ENCODE results near the gene NOX3. TPM values are rescaled to one million over a fixed set of nuclear protein-coding genes. Genes with fewer than 3 reads are reported as not detected.
"Not testable (repeated sequence)": the region's sequence is repeated elsewhere in the genome, so short reads cannot be mapped to it uniquely, and the experiment has no call there.

NOX3 gene
- total RNA-seq, 5 donors from 2014 or later (not counting 1 experiment from before 2014, with no cell fraction given) = not detected

- Mint-ChIP-seq H3K4me3 (no peak overlapping the region), H3K4me1 (no peaks in the 10 kb centered on the region), H3K9me3 (peaks cover 8 to 19% (median 9%) of the 10 kb centered on the region in 3 donors), H3K27me3 (peaks cover 0 to 1% of the 10 kb centered on the region in 2 donors), H3K36me3 (no peaks in the 10 kb centered on the region), H3K27ac (no peak overlapping the region)
- Histone ChIP-seq H3K27me3 (replicated peaks in 1 of 2; ENCODE audit: control insufficient read depth in 2 of 2, extremely low read depth in 1 of 2, insufficient read depth in 2 of 2, low read length in 1 of 2) (peaks cover 0 to 9% of the 10 kb centered on the region in 2 experiments), H3K4me3 (ENCODE audit: control insufficient read depth in 1 of 2, extremely low read depth in 1 of 2, low read length in 1 of 2) (no peak overlapping the region), H3K36me3 (ENCODE audit: control insufficient read depth in 2 of 2, extremely low read depth in 1 of 2, insufficient read depth in 1 of 2, low read length in 1 of 2) (no peaks in the 10 kb centered on the region), H3K9me3 (no peaks in the 10 kb centered on the region), H3K27ac (ENCODE audit: low read length) (no peak overlapping the region), H3K4me1 (ENCODE audit: control insufficient read depth in 1 of 2, extremely low read depth in 1 of 2, insufficient read depth in 2 of 2, low read length in 2 of 2) (no peaks in the 10 kb centered on the region)
- no CpG with 5 or more reads among the region's 1 CpG for WGBS (ENCODE audit: insufficient coverage)
- DNase-seq = no peak
- CTCF ChIA-PET = no interaction called here
- POLR2A ChIA-PET = no interaction called here
- no peak for ATAC-seq (replicated peaks in 1 of 4)
Measured at GRCh38 chr6:155472886-155473285, 17.2 kb upstream of the NOX3 start.

DNA sequence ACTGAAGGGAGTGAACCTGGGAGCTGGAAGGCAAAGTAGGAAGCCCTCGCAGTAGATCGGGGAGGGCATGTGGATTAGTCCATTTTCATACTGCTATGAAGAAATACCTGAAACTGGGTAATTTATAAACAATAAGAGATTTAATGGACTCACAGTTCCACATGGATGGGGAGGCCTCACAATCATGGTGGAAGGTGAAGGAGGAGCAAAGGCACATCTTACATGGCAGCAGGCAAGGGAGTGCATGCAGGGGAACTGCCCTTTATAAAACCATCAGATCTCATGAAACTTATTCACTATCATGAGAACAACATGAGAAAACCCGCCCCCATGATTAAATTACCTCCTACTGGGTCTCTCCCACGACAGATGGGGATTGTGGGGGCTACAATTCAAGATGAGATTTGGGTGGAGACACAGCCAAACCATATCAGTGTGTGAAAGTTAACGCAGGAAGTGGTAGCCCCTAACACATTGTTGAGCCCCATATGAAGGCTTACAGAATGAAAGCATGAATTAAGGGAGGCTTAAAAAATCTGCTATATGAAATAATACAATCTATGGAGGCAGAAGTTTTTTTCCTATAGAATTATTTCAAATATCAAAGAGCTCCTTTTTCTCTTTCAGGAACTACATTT is 15.5 kb upstream of the NOX3 start:
- ATAC-seq (replicated peaks in 1 of 4); H3K9me3 ChIP-seq; H3K36me3 ChIP-seq (ENCODE audit: control insufficient read depth in 2 of 2, extremely low read depth in 1 of 2, insufficient read depth in 1 of 2, low read length in 1 of 2); POLR2A ChIA-PET; H3K4me1 ChIP-seq (ENCODE audit: control insufficient read depth in 1 of 2, extremely low read depth in 1 of 2, insufficient read depth in 2 of 2, low read length in 2 of 2); H3K27me3 Mint-ChIP-seq; H3K27me3 ChIP-seq (replicated peaks in 1 of 2; ENCODE audit: control insufficient read depth in 2 of 2, extremely low read depth in 1 of 2, insufficient read depth in 2 of 2, low read length in 1 of 2); H3K4me3 ChIP-seq (ENCODE audit: control insufficient read depth in 1 of 2, extremely low read depth in 1 of 2, low read length in 1 of 2); H3K4me1 Mint-ChIP-seq; H3K4me3 Mint-ChIP-seq; DNase-seq; H3K27ac Mint-ChIP-seq; H3K27ac ChIP-seq (ENCODE audit: low read length); H3K36me3 Mint-ChIP-seq: not testable (repeated sequence)
- CTCF ChIA-PET = interaction anchor here in 1 of 2 donors (0.6 kb wide), 1 partner anchor 9 kb away, joined by 3 read pairs; no protein-coding TSS in a partner anchor
- no CpG with 5 or more reads among the region's 5 CpGs for WGBS (ENCODE audit: insufficient coverage)
- H3K9me3 Mint-ChIP-seq = peaks cover 11 to 29% (median 19%) of the 10 kb centered on the region in 3 donors

- 86% methylated on average over 3 of the region's 3 CpGs for WGBS (ENCODE audit: insufficient coverage)
- POLR2A ChIA-PET; H3K27ac ChIP-seq (ENCODE audit: low read length); H3K9me3 ChIP-seq; ATAC-seq (replicated peaks in 1 of 4); H3K27me3 ChIP-seq (replicated peaks in 1 of 2; ENCODE audit: control insufficient read depth in 2 of 2, extremely low read depth in 1 of 2, insufficient read depth in 2 of 2, low read length in 1 of 2); H3K4me1 Mint-ChIP-seq; DNase-seq; H3K36me3 Mint-ChIP-seq; H3K4me3 Mint-ChIP-seq; H3K4me1 ChIP-seq (ENCODE audit: control insufficient read depth in 1 of 2, extremely low read depth in 1 of 2, insufficient read depth in 2 of 2, low read length in 2 of 2); H3K27ac Mint-ChIP-seq; H3K36me3 ChIP-seq (ENCODE audit: control insufficient read depth in 2 of 2, extremely low read depth in 1 of 2, insufficient read depth in 1 of 2, low read length in 1 of 2); CTCF ChIA-PET; H3K4me3 ChIP-seq (ENCODE audit: control insufficient read depth in 1 of 2, extremely low read depth in 1 of 2, low read length in 1 of 2); H3K27me3 Mint-ChIP-seq: not testable (repeated sequence)
- H3K9me3 Mint-ChIP-seq = peaks cover 19 to 34% (median 26%) of the 10 kb centered on the region in 3 donors
Measured at GRCh38 chr6:155468543-155468942, 12.9 kb upstream of the NOX3 start.

DNA sequence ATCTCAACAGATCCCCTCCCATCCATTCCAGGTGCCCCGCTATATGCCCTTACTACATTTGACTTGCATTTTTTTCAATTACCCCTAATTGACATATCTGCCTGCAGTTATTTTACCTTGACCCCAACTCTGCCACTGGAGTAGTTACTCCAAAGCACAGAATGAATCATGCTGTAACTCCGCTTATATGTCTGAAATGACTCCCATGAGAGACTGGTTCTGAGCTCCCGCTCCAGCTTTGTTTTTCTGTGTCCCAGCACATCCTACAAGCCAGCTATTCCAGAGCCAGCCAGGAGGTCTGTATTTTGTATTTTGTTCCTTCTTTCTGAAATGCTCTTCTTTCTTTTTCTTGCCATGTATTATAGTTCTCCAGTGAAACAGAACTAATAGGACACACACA is 10.9 kb upstream of the NOX3 start:
- Histone ChIP-seq H3K27me3 (replicated peaks in 1 of 2; ENCODE audit: control insufficient read depth in 2 of 2, extremely low read depth in 1 of 2, insufficient read depth in 2 of 2, low read length in 1 of 2) (peaks cover 0 to 9% of the 10 kb centered on the region in 2 experiments), H3K36me3 (ENCODE audit: control insufficient read depth in 2 of 2, extremely low read depth in 1 of 2, insufficient read depth in 1 of 2, low read length in 1 of 2) (no peaks in the 10 kb centered on the region), H3K27ac (ENCODE audit: low read length) (no peak overlapping the region), H3K9me3 (no peaks in the 10 kb centered on the region), H3K4me3 (ENCODE audit: control insufficient read depth in 1 of 2, extremely low read depth in 1 of 2, low read length in 1 of 2) (no peak overlapping the region), H3K4me1 (ENCODE audit: control insufficient read depth in 1 of 2, extremely low read depth in 1 of 2, insufficient read depth in 2 of 2, low read length in 2 of 2) (no peaks in the 10 kb centered on the region)
- Mint-ChIP-seq H3K9me3 (peaks cover 19 to 34% (median 26%) of the 10 kb centered on the region in 3 donors), H3K4me1 (no peaks in the 10 kb centered on the region), H3K27me3 (peaks cover 0 to 1% of the 10 kb centered on the region in 2 donors), H3K27ac (no peak overlapping the region), H3K4me3 (no peak overlapping the region), H3K36me3 (no peaks in the 10 kb centered on the region)
- CTCF ChIA-PET = no interaction called here
- WGBS (ENCODE audit: insufficient coverage) = 80% methylated on average over 1 of the region's 3 CpGs
- DNase-seq = no peak
- no peak for ATAC-seq (replicated peaks in 1 of 4)
- POLR2A ChIA-PET = no interaction called here

DNA sequence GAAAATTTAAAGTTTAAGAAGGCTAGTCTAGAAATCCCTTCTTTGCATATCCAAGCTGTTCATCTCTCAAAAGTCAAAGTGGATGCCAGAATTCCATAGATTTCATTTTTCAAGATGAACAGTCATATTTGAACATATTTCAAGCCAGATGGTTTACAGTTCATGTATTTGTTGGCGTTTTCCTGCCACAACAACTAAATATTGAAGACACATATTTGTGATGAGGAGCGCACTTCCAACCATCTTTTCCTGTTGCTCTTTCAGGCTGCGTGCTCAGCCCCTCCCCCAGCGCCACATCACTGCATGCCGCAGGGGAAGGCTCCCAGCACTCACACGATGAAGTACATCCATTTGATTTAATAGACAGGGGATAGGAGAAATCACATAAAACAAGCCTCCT is 5.9 kb upstream of the NOX3 start:
- Mint-ChIP-seq H3K27me3 (peaks cover 0 to 4% of the 10 kb centered on the region in 2 donors), H3K9me3 (peaks cover 6 to 12% (median 8%) of the 10 kb centered on the region in 3 donors), H3K4me3 (no peak overlapping the region), H3K27ac (no peak overlapping the region), H3K4me1 (no peaks in the 10 kb centered on the region), H3K36me3 (no peaks in the 10 kb centered on the region)
- ATAC-seq (replicated peaks in 1 of 4) = no peak
- no peaks in the 10 kb centered on the region for H3K4me1 ChIP-seq (ENCODE audit: control insufficient read depth in 1 of 2, extremely low read depth in 1 of 2, insufficient read depth in 2 of 2, low read length in 2 of 2)
- no peak overlapping the region for H3K27ac ChIP-seq (ENCODE audit: low read length)
- ChIA-PET POLR2A (no interaction called here), CTCF (interaction anchor here in 1 of 2 donors (0.7 kb wide), 1 partner anchor 10 kb away, joined by 3 read pairs; no protein-coding TSS in a partner anchor)
- no peak overlapping the region for H3K4me3 ChIP-seq (ENCODE audit: control insufficient read depth in 1 of 2, extremely low read depth in 1 of 2, low read length in 1 of 2)
- WGBS (ENCODE audit: insufficient coverage) = no CpG with 5 or more reads among the region's 6 CpGs
- no peaks in the 10 kb centered on the region for H3K36me3 ChIP-seq (ENCODE audit: control insufficient read depth in 2 of 2, extremely low read depth in 1 of 2, insufficient read depth in 1 of 2, low read length in 1 of 2)
- H3K9me3 ChIP-seq = no peaks in the 10 kb centered on the region
- H3K27me3 ChIP-seq (replicated peaks in 1 of 2; ENCODE audit: control insufficient read depth in 2 of 2, extremely low read depth in 1 of 2, insufficient read depth in 2 of 2, low read length in 1 of 2) = no peaks in the 10 kb centered on the region
- DNase-seq = no peak

DNA sequence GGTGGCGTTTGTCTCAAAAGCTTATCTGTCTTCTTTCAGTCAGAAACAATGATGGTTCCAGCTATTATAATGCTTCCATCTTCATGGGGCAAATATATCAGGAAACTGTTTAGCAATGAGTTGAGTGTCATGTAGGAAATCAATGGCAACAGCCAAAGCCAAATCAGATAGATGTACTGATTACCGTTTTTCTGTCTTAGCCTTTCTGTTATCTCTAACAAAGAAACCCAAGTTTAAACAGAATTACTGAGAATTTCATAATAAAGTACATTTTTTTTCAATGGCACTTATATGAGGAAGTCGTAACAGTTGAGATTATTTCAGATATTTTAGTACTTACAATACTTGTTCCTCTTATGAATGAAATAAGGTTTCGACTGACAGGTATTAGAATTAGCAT is 1.2 kb downstream of the NOX3 start:
- H3K4me3 Mint-ChIP-seq = no peak overlapping the region
- Histone ChIP-seq H3K36me3 (ENCODE audit: control insufficient read depth in 2 of 2, extremely low read depth in 1 of 2, insufficient read depth in 1 of 2, low read length in 1 of 2) (no peaks in the 10 kb centered on the region), H3K4me1 (ENCODE audit: control insufficient read depth in 1 of 2, extremely low read depth in 1 of 2, insufficient read depth in 2 of 2, low read length in 2 of 2) (peaks cover 0 to 2% of the 10 kb centered on the region in 2 experiments), H3K9me3 (no peaks in the 10 kb centered on the region), H3K27ac (ENCODE audit: low read length) (no peak overlapping the region), H3K4me3 (ENCODE audit: control insufficient read depth in 1 of 2, extremely low read depth in 1 of 2, low read length in 1 of 2) (no peak overlapping the region), H3K27me3 (replicated peaks in 1 of 2; ENCODE audit: control insufficient read depth in 2 of 2, extremely low read depth in 1 of 2, insufficient read depth in 2 of 2, low read length in 1 of 2) (no peaks in the 10 kb centered on the region)
- H3K27me3 Mint-ChIP-seq = peaks cover 0 to 18% of the 10 kb centered on the region in 2 donors
- no peaks in the 10 kb centered on the region for H3K36me3 Mint-ChIP-seq
- no peak for DNase-seq
- H3K4me1 Mint-ChIP-seq = peaks cover under 1 to 1% (median under 1%) of the 10 kb centered on the region in 3 donors
- H3K27ac Mint-ChIP-seq = no peak overlapping the region
- WGBS (ENCODE audit: insufficient coverage) = no CpG with 5 or more reads among the region's 4 CpGs
- no peaks in the 10 kb centered on the region for H3K9me3 Mint-ChIP-seq
- ChIA-PET CTCF (no interaction called here), POLR2A (no interaction called here)
- ATAC-seq (replicated peaks in 1 of 4) = no peak
